Fibroblast of peridontal ligament (primary cell): ENCODE measurements around the gene SSC4D.
A peak's percentile ranks its signal among the peaks of the same experiment; 100 is the strongest.
"Not testable (repeated sequence)": the region's sequence is repeated elsewhere in the genome, so short reads cannot be mapped to it uniquely, and the experiment has no call there.

Source experiments
- DNase-seq: peaks from one replicate; pipeline ENCODE4 v3.0.0-alpha.2; 2010; ENCODE audit errors: extremely low read depth

SSC4D gene

GRCh38 chr7:76409537-76409936 lies at the start of gene SSC4D:
Gene SSC4D (minus strand): TSS chr7:76409697. CDS start chr7:76404439, 5,258 bp downstream.
- no peak for DNase-seq

DNA sequence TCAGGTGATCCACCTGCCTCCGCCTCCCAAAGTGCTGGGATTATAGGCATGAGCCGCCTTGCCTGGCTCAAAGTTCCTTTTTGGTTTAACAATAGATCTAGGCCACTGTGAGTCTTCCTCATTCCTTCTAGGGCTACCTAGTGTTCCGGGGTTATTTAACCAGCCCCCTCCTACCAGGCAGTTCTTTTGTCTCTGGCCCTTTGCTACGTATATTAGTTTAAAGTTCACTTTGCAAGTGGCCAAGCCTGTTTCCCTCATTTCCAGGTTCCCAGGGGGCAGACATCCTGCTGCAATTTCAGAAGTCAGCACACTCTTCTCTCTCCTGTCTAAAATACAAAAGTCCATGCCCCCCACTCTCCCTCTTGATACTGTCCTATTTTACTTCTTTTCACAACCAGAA lies 49.0 kb upstream of the SSC4D start:
- DNase-seq, result not testable (repeated sequence)

- DNase-seq, result not testable (repeated sequence)
These were observed 47.5 kb upstream of the SSC4D start for GRCh38 chr7:76457017-76457416.

GRCh38 chr7:76445577-76446008 lies 36.1 kb upstream of the SSC4D start:
- peak; percentile 67 for DNase-seq

DNA sequence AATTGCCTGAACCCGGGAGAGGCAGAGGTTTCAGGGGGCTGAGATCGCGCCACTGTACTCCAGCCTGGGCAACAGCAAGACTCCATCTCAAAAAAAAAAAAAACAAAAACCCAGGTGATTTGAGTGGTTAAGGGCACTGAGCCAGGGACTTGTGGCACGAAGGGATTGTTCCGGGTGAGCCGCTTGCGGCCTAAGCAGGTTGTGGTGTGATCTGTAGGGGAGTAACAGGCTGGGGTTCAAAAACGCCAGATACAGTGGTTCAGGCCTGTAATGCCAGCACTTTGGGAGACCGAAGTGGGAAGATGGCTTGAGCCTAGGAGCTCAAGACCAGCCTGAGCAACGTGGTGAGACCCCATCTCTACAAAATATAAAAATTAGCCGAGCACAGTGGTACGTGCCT lies 34.3 kb upstream of the SSC4D start:
- DNase-seq, result not testable (repeated sequence)

DNA sequence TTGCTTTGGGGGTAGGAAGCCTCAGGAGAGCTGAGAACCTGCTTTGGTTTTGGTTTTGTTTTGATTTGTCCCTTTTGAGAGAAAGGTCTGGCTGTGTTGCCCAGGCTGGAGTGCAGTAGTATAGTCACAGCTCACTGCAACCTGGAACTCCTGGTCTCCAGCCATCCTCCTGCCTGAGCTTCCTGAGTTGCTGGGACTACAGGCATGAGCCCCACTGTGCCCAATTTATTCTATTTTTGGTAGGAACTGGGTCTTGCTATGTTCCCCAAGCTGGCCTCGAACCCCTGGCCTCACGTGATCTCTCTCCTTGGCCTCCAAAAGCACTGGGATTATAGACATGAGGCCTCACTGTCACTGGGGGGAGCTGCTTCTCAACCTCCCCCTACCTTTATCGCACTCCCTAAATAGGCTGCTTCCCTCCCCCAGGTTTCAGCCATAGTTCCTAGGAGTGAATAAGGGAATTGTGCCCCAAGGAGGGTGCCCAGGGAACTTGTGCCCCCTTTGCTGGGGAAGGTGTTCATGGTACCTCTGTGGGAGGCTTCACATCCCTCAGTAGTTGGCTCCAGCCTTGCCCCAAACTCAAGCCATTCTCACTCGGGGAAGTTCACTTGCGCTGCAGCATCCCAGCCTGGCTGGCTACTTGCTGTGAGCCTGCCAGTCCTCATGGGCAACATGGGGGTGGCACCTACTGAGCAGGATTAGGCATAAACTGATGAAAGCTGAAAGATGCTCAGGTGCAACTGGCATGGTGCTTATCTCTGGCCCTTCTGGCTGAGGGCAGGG lies 33.4 kb upstream of the SSC4D start:
- DNase-seq, result not testable (repeated sequence)

DNA sequence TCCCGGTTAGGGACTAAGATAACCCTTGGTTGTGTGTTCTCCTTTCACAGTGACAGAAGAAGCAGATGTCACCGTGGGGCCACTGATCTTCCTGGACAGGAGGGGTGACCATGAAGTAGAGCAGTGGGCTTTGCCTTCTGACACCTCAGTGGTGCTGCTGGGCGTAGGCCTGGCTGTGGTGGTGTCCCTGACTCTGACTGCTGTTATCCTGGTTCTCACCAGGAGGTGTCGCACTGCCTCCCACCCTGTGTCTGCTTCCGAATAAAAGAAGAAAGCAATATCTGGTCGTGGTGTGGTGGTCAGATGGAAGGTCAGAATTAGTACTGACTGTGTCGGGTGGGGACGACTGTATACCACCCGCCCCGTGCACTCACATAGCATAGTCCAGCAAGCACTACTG lies 32.3 kb upstream of the SSC4D start:
- not testable (repeated sequence) for DNase-seq

DNA sequence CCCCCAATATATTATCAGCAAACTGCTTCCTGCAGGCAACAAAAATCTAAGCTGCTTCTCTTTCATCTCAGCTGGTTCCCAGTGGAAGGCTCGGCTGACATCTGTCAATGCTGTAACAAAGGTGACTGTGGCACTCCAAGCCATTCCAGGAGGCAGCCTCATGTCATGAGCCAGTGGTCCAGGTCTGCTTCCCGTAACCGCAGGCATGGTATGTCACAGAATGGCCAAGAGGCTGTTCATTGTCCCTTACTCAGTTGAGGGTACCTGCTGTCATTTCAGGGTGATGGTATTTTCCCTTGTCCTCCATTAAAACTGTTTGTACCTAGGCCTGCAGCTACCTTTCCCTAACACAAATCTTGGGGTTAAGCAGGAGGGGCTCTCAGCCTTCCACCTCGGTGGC lies 30.9 kb upstream of the SSC4D start:
- not testable (repeated sequence) for DNase-seq

GRCh38 chr7:76439120-76439888 lies 29.8 kb upstream of the SSC4D start:
- DNase-seq, result not testable (repeated sequence)

DNA sequence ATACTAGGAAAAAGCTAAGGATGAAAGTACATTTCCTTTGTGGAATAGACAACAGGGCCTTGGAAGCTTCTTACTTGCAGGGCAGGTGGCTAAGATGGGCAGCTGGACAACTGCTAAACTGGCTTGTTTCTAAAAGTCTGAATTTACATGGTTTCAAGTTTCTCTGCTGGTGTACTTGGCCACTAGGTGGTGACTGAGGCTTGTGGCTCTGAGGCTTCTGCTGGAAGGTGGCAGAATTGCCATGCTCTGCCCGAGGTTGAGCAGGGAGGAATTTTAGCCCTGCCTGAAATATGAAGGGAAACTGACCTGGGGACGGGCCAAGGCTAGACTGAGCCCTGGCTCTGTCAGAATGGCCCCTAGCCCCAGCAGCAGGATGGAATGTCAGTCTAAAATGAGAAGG lies 28.4 kb upstream of the SSC4D start:
- peak; percentile 88 for DNase-seq

DNA sequence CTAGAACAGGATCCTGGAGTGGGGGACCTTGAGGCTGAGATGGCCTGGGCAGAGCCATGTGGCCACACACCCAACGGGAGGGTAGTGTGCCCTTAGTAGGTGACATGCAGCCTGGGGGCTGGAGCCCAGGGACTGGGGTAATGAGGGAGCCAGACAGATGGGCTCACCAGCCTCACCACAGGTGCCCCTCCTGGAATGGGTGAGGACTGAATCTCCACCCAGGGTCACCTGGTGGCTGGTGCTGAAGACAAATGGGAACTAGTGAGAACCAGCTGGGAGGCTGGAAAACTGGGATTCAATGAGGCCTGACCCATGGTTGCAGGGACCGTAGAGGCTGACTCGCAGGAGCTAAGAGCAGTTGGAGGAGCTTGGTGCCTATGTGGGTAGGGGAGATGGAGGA lies 21.3 kb upstream of the SSC4D start:
- DNase-seq, result no peak

GRCh38 chr7:76430211-76430610 lies 20.7 kb upstream of the SSC4D start:
- no peak for DNase-seq

GRCh38 chr7:76428868-76429805 lies 19.6 kb upstream of the SSC4D start:
- peak; percentile 49 for DNase-seq

DNA sequence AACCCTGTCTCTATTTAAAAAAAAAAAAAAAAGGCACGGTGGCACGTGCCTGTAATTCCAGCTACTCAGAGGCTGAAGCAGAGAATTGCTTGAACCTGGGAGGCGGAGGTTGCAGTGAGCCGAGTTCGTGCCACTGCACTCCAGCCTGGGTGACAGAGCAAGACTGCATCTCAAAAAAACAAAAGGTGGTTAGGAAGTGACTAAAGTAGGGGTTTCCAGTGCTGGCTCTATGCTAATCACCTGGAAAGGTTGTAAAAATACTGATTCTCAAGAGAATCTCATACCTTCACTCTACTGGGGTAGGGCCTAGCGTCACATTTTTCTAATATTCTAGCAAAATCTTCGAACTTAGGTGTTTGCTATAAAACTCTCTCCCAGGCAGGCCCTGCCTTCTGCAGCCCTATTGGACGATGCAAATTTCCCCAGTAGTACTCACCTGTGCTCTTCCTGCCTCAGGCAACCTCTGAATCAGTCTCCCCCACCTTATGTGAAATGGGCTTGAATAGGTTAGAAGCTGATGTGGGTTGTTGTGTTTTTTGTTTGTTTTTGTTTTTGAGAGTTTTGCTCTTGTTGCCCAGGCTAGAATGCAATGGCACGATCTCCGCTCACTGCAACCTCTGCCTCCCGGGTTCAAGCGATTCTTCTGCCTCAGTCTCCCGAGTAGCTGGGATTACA lies 18.8 kb upstream of the SSC4D start:
- no peak for DNase-seq

DNA sequence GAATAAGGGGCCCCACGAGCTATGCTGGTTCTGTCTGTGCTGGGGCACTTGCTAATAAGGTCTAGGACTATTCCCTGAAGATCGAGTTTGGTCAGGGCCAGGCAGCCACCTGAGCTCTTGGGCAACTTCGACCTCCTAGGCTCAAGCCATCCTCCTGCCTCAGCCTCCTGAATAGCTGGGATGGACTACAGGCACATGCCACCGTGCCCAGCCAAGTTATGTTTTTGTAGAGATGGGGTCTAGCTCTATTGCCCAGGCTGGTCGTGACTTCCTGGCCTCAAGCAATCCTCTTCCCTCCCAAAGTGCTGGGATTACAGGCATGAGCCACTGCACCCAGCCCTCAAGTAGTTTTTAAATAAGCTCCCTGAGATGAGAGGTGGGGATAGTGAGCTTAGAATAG lies 18.1 kb upstream of the SSC4D start:
- no peak for DNase-seq

DNA sequence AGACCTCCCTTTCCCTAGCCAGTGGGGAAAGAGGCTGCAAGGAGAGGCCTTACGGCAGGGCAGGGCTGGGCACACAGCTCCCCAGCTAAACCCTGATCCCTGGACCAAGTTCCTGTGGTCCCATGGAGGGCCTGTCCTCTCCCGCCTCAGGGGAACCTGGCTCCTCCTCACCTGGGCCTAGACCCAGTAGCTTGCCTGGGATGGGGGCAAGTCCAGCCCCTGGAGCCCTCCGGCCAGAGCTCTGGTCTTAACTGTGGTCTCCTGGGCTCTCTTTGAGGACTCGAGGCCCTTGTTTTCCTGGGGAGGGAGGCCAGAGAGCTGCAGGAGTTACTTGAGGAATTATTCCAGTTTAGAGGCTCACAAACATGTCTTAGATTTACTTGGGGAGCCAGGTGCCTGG lies 16.7 kb upstream of the SSC4D start:
- no peak for DNase-seq

GRCh38 chr7:76425558-76425957 lies 16.1 kb upstream of the SSC4D start:
- not testable (repeated sequence) for DNase-seq

DNA sequence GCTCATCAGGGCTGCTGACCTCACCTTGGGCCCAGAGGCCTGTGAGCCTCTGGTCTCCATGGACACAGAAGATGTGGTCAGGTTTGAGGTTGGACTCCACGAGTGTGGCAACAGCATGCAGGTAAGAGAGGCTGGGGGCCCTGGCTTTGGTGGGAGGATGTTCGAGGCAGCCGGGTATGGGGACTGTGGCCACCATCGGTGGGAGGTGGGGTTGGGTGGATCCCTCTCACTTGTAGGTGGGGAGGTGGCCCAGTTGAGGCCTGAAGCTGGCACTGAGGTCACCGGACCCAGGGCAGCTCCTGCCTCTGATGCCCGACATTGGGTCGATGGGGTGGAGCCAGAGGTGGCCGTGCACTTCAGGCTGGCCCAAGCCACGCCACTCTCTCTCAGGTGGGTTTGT lies 15.7 kb upstream of the SSC4D start:
- no peak for DNase-seq

GRCh38 chr7:76424413-76425111 lies 15.1 kb upstream of the SSC4D start, which contains the start of gene ZP3:
Gene ZP3 (plus strand): TSS chr7:76424950. CDS start chr7:76424965, 15 bp downstream.
- no peak for DNase-seq

DNA sequence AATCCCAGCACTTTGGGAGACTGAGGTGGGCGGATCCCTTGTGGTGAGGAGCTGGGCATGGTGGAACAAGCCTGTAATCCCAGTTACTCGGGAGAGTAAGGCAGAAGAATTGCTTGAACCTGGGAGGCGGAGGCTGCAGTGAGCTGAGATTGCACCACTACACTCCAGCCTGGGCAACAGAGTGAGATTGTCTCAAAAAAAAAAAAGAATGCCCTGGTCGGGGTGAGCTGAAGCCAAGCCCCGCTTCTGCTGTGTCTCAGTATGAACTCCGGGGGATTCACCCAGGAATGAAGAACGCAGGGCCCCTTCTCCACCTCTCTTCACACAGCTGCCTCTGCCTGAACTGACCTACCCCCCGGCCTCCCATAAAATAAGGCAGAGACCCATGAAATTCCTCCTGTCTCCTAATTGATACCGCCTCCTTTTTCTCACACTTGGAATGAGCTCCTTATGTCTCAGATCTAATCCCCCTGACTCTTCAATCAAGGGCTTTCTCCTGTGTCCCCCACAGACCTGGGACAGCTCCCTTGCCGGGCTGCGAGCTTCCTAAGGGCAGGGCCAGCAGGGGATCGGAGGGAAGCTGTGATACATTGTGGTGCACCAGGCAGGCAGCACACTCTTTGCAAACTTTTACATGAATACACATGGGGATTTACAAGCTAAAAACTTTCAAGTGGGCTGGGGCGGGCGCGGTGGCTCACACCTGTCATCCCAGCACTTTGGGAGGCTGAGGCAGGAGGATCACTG lies 14.3 kb upstream of the SSC4D start:
- no peak for DNase-seq
